Colonic mucosa (tissue), 4 donors: ENCODE measurements around the gene CHD5. TPM values are rescaled to one million over a fixed set of nuclear protein-coding genes. Genes with fewer than 3 reads are reported as not detected.

Experiments
- DNase-seq: peaks from one replicate; pipeline ENCODE4 v3.0.0-alpha.2; 2020
- H3K27ac ChIP-seq: fragments of 200-600 bp; one replicate; pipeline ENCODE4 v1.8.0; 2021
- H3K27me3 ChIP-seq: fragments of 200-600 bp; one replicate; pipeline ENCODE4 v1.8.0; 2021
- H3K36me3 ChIP-seq: fragments of 200-600 bp; one replicate; pipeline ENCODE4 v1.8.0; 2021
- H3K4me1 ChIP-seq: fragments of 200-600 bp; one replicate; pipeline ENCODE4 v1.8.0; 2021; ENCODE audit warnings: mild to moderate bottlenecking
- H3K4me3 ChIP-seq: fragments of 200-600 bp; one replicate; pipeline ENCODE4 v1.8.0; 2021
- H3K9ac ChIP-seq, 2 donors: one replicate each; pipeline ENCODE4 v1.7.0; 2013; ENCODE audit warnings: control low read depth in 2 of 2, low read depth in 2 of 2, low read length in 2 of 2
- H3K9me3 ChIP-seq: fragments of 200-600 bp; one replicate; pipeline ENCODE4 v1.8.0; 2021
- intact Hi-C: fragments of 100-400 bp; cut with DNase I; formaldehyde crosslinking; loops from one replicate; pipeline ENCODE4 v1.14.1; 2022
- total RNA-seq, 2 donors: library from RNA; stranded (reverse); fragmentation: NEBNext Ultra II Directional in 1 of 2; extraction: Animal tissue kit (Norgen Biotek cat#: 25700) in 1 of 2; gene quantifications; one replicate each; pipeline ENCODE4 v1.2.1, GENCODE V29; 2021
- TF ChIP-seq, protein P1 (sequence below): fragments of 200-600 bp; IDR thresholded peaks from one replicate; pipeline ENCODE4 v1.8.0; 2022; ENCODE audit warnings: antibody characterized with exemption, mild to moderate bottlenecking
- donor health status: healthy.
- donor health status: DM: no; HTN: no; CAD: no.
- donor health status: DM: no; HTN: no; CAD: no.

The CHD5 gene
- total RNA-seq, 2 donors from 2014 or later, result 0.35 to 0.69 TPM

DNA sequence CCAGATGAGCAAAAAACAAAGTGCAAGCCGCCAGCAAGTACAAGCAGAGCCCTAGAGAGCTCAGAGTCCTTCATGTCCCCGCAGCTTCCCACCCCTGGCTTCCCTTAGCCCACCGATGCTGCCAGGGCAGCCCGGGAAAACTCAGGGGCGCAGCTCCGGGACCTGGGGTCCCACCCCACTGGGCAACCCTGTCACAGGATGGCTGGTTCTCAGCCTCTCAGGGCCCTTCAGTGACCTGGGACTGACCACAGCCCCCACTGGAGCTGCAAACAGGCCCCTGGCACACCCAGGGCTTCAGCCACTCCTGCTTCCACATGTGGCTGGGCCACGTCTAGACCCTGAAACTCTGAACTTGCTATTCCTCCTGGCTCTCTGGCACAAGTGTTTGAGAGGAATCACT, 49.5 kb downstream of the CHD5 start:
- Histone ChIP-seq H3K36me3 (no peaks in the 10 kb centered on the region), H3K9me3 (no peaks in the 10 kb centered on the region), H3K9ac (no peak overlapping the region), H3K4me1 (no peaks in the 10 kb centered on the region), H3K4me3 (no peak overlapping the region), H3K27me3 (no peaks in the 10 kb centered on the region), H3K27ac (no peak overlapping the region)
- TF ChIP-seq, protein P1, sequence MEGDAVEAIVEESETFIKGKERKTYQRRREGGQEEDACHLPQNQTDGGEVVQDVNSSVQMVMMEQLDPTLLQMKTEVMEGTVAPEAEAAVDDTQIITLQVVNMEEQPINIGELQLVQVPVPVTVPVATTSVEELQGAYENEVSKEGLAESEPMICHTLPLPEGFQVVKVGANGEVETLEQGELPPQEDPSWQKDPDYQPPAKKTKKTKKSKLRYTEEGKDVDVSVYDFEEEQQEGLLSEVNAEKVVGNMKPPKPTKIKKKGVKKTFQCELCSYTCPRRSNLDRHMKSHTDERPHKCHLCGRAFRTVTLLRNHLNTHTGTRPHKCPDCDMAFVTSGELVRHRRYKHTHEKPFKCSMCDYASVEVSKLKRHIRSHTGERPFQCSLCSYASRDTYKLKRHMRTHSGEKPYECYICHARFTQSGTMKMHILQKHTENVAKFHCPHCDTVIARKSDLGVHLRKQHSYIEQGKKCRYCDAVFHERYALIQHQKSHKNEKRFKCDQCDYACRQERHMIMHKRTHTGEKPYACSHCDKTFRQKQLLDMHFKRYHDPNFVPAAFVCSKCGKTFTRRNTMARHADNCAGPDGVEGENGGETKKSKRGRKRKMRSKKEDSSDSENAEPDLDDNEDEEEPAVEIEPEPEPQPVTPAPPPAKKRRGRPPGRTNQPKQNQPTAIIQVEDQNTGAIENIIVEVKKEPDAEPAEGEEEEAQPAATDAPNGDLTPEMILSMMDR, result no peak
- DNase-seq, result no peak
- intact Hi-C loops, result no loop called here

- H3K27ac ChIP-seq, result no peak overlapping the region
- H3K9me3 ChIP-seq, result no peaks in the 10 kb centered on the region
- TF ChIP-seq, protein P1, result no peak
- no peaks in the 10 kb centered on the region for H3K36me3 ChIP-seq
- no peak overlapping the region for H3K4me3 ChIP-seq
- H3K4me1 ChIP-seq, result no peaks in the 10 kb centered on the region
- H3K27me3 ChIP-seq, result no peaks in the 10 kb centered on the region
- intact Hi-C loops, result no loop called here
- H3K9ac ChIP-seq, result no peak overlapping the region
- no peak for DNase-seq
Measured at GRCh38 chr1:6130036-6130435, 50.1 kb downstream of the CHD5 start.

DNA sequence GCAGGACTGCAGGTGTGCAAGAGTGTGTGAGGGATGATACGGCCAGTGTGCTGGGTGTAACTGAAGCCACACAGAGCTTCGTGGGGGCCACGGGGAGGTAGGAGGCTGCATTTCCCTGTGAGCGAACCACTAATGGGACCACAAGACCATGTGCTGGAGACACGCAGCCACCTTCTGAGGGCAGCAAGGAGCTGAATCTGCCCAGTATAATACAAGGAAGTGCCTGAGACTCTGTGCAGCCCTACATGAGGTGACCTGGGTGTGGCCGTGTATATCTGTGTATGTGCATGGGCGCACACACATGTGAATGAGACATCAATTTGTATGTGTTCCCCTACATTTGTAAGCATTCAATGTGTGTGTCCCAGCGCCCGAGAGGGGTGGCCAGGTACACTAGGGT, 50.8 kb downstream of the CHD5 start:
- Histone ChIP-seq H3K36me3 (no peaks in the 10 kb centered on the region), H3K4me3 (no peak overlapping the region), H3K27me3 (no peaks in the 10 kb centered on the region), H3K9ac (no peak overlapping the region), H3K9me3 (no peaks in the 10 kb centered on the region), H3K4me1 (no peaks in the 10 kb centered on the region), H3K27ac (no peak overlapping the region)
- intact Hi-C loops, result no loop called here
- TF ChIP-seq, protein P1, result no peak
- no peak for DNase-seq

- Histone ChIP-seq H3K4me1 (no peaks in the 10 kb centered on the region), H3K9me3 (no peaks in the 10 kb centered on the region), H3K4me3 (no peak overlapping the region), H3K36me3 (no peaks in the 10 kb centered on the region), H3K27ac (no peak overlapping the region), H3K27me3 (no peaks in the 10 kb centered on the region), H3K9ac (no peak overlapping the region)
- intact Hi-C loops, result no loop called here
- no peak for DNase-seq
- TF ChIP-seq, protein P1, result no peak
Measured at GRCh38 chr1:6128276-6129081, 51.6 kb downstream of the CHD5 start.

- Histone ChIP-seq H3K9me3 (no peaks in the 10 kb centered on the region), H3K9ac (no peak overlapping the region), H3K27me3 (no peaks in the 10 kb centered on the region), H3K36me3 (no peaks in the 10 kb centered on the region), H3K4me1 (no peaks in the 10 kb centered on the region), H3K27ac (no peak overlapping the region), H3K4me3 (no peak overlapping the region)
- peak; percentile 93 for DNase-seq
- intact Hi-C loops, result no loop called here
- TF ChIP-seq, protein P1, result no peak
Measured at GRCh38 chr1:6127587-6128163, 52.4 kb downstream of the CHD5 start.
